GM10266 (cell line): ENCODE data around the gene CWC27.

Experiments
- DNase-seq: peaks from one replicate; pipeline ENCODE4 v3.0.0; 2012; ENCODE audit errors: extremely low spot score
- TF ChIP-seq, protein P1 (sequence below): IDR thresholded peaks from 2 replicates; pipeline ENCODE4 v1.5.1; 2012; ENCODE audit warnings: mild to moderate bottlenecking, low read depth; ENCODE audit not compliant: control insufficient read depth, insufficient read depth; ENCODE audit errors: missing control alignments

CWC27 gene

DNA sequence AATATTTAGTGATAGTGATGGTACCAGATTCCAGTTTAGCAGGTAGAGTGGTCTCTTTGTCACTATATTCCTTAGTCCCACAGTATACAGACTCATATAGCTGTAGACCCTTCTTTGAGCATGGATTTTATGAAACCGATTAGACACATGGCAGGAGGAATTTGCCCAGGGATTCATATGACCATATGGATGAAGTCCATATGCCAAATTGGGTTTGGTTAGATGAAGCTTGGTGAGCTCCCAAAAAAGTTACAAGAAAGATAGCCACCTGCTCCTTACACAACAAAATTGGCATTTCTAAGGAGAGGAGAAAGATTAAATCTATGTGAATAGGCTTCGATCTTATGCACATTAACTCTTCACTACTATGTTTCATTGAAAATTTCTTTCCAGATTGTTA is 211.4 kb downstream of the CWC27 start:
- TF ChIP-seq, protein P1, sequence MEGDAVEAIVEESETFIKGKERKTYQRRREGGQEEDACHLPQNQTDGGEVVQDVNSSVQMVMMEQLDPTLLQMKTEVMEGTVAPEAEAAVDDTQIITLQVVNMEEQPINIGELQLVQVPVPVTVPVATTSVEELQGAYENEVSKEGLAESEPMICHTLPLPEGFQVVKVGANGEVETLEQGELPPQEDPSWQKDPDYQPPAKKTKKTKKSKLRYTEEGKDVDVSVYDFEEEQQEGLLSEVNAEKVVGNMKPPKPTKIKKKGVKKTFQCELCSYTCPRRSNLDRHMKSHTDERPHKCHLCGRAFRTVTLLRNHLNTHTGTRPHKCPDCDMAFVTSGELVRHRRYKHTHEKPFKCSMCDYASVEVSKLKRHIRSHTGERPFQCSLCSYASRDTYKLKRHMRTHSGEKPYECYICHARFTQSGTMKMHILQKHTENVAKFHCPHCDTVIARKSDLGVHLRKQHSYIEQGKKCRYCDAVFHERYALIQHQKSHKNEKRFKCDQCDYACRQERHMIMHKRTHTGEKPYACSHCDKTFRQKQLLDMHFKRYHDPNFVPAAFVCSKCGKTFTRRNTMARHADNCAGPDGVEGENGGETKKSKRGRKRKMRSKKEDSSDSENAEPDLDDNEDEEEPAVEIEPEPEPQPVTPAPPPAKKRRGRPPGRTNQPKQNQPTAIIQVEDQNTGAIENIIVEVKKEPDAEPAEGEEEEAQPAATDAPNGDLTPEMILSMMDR, result no peak
- no peak for DNase-seq

DNA sequence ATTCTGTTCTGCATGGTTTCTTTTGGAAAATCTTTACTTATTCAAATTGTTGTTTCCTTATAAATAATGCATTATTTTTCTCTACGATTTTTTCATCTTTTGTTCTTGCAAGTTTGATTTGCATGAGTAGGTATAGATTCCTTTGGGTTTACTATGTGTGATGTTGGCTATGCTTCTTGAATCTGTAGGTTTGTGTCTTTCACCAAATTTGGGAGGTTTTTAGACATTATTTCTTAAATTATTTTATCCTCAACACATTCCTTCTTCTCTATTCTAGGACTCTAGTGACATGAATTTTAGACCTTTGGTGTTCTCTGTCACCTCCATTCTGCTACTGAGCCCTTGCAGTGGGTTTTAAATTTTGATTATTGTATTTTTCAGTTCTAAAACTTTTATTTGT is 219.0 kb downstream of the CWC27 start:
- DNase-seq, result no peak

DNA sequence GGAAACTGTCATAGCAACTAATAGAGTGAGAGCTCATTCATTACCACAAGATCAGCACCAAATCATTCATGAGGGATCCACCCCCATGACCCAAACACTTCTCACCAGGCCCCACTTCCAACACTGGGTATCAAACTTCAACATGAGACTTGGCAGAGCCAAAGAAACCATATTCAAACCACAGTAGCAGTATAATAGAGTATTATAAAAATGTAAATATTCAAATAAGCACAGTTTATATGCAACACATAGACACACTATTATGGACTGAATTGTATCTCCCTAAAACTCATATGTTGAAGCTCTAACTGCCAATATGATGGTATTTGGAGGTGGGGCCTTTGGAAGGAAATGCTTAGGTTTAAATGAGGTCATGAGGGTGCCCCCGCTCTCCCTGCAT is 240.5 kb downstream of the CWC27 start:
- TF ChIP-seq, protein P1, result no peak
- DNase-seq, result no peak

More for the DNA sequence above, 219.0 kb downstream of the CWC27 start:
- TF ChIP-seq, protein P1, result no peak

DNA sequence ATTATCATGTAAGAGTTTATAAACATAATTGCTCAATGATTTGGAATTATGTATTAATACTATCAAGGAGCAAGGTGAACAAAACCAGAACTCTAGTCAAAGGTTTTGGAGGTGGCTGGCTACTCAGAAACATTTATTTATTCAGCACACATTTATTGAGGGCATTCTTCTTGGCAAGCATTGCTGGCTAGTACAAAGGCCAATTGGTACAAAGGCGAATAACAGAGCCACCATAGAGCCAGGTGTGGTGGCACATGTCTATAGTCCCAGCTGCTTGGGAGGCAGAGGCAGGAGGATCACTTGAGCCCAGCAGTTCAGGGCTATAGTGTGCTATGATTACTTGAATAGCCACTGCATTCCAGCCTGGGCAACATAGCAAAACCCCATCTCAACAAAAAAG is 242.1 kb downstream of the CWC27 start:
- DNase-seq, result no peak
- TF ChIP-seq, protein P1, result no peak

DNA sequence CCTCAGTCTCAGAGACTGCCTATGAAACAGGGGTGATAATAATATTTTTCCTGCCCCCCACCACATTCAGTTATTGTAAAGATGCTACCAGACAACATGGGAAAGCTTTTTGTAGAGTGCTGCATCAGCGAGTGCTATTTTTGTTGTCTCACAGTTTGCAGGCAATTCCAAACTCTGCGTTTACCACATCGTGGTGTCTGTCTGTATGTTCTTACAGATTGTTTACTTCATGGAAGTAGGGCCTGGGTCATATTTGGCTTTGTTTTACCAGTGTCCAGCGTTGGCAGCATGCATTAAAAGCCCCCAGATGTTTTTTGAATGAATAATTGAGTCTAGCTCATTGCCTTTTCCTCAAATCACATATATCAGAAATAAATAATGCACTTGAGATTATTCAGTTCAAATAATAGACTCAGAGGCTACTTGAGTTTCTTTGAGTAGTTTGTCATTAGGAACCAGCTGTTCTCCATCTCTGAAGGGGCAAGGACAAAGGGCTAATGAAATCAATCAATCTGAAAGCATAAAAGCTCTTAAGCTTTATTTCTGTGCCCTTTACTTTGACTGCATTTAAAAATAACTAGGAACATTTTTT is 243.7 kb downstream of the CWC27 start:
- TF ChIP-seq, protein P1, result no peak
- DNase-seq, result no peak

DNA sequence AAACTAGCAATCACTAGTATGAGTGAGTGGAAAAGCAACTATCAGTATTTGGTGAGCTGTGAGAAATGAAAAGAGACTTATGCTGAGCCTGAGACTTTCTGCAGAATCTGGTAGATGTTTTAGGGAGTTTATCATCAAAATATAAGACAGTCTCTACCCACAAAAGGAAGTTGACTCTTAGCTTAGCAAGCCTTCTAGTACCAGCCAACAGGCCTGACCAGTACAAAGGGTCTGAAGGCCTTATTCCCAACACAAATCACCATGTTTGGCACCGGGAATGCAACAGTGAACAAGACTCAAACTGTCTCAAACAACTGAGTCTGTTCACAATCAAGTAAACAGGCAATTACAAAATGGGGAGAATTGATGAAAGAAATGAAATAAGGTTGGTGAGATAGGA is 244.4 kb downstream of the CWC27 start:
- TF ChIP-seq, protein P1, result no peak
- DNase-seq, result no peak

DNA sequence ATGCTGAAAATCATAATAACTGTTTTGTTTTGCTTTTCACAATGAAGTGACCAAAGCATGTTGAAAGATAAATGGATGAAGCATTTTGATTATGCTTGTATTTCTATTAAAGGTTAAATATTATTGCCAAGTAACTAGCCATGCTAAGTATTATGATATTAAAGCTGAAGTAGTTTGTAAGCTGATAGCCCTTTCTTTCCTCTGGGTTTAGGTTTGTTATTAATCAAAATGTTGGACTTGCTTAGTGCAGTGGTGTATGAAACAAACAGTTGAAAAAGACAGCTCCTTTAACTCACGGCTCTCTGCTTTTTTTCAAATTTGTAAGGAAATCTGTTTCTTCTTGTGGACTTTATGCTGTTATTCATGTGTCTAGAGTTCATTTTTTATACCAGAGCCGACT is 246.0 kb downstream of the CWC27 start:
- TF ChIP-seq, protein P1, result no peak
- DNase-seq, result no peak
